Glutamatergic neuron (in vitro differentiated cells): ENCODE data around the gene C8G. TPM values are rescaled to one million over a fixed set of nuclear protein-coding genes. Genes with fewer than 3 reads are reported as not detected.

Experiments used
- DNase-seq: peaks from one replicate; pipeline ENCODE4 v3.0.0; 2022
- H3K27ac Mint-ChIP-seq: one replicate; pipeline ENCODE4 v1.8.0; 2020; ENCODE audit warnings: mild to moderate bottlenecking, mixed read lengths, inconsistent platforms; ENCODE audit not compliant: unreplicated experiment
- H3K27me3 Mint-ChIP-seq: one replicate; pipeline ENCODE4 v1.8.0; 2020; ENCODE audit warnings: mild to moderate bottlenecking, moderate library complexity, mixed read lengths, inconsistent platforms; ENCODE audit not compliant: unreplicated experiment
- H3K36me3 Mint-ChIP-seq: one replicate; pipeline ENCODE4 v1.8.0; 2020; ENCODE audit warnings: mild to moderate bottlenecking, mixed read lengths, inconsistent platforms; ENCODE audit not compliant: unreplicated experiment
- H3K4me1 Mint-ChIP-seq: one replicate; pipeline ENCODE4 v1.8.0; 2020; ENCODE audit warnings: mild to moderate bottlenecking, low read depth, mixed read lengths, inconsistent platforms; ENCODE audit not compliant: unreplicated experiment
- H3K4me3 Mint-ChIP-seq: one replicate; pipeline ENCODE4 v1.8.0; 2020; ENCODE audit warnings: mild to moderate bottlenecking, mixed read lengths, inconsistent platforms; ENCODE audit not compliant: unreplicated experiment
- H3K9me3 Mint-ChIP-seq: one replicate; pipeline ENCODE4 v1.8.0; 2020; ENCODE audit warnings: mild to moderate bottlenecking, moderate library complexity, mixed read lengths, inconsistent platforms; ENCODE audit not compliant: unreplicated experiment
- total RNA-seq: library from RNA; stranded (reverse); fragmentation: NEBNext Ultra II Directional; extraction: Animal tissue kit (Norgen Biotek cat#: 25700); gene quantifications from one replicate; pipeline ENCODE4 v1.2.1, GENCODE V29; 2021; ENCODE audit not compliant: unreplicated experiment
- TF ChIP-seq, protein P1 (sequence below): fragments of 200-600 bp; sonication (generic); IDR thresholded peaks from one replicate; pipeline ENCODE4 v1.5.0; 2021; ENCODE audit not compliant: partially characterized antibody, unreplicated experiment

Gene C8G
- total RNA-seq, 1 donor from 2014 or later, result 14.5 TPM

DNA sequence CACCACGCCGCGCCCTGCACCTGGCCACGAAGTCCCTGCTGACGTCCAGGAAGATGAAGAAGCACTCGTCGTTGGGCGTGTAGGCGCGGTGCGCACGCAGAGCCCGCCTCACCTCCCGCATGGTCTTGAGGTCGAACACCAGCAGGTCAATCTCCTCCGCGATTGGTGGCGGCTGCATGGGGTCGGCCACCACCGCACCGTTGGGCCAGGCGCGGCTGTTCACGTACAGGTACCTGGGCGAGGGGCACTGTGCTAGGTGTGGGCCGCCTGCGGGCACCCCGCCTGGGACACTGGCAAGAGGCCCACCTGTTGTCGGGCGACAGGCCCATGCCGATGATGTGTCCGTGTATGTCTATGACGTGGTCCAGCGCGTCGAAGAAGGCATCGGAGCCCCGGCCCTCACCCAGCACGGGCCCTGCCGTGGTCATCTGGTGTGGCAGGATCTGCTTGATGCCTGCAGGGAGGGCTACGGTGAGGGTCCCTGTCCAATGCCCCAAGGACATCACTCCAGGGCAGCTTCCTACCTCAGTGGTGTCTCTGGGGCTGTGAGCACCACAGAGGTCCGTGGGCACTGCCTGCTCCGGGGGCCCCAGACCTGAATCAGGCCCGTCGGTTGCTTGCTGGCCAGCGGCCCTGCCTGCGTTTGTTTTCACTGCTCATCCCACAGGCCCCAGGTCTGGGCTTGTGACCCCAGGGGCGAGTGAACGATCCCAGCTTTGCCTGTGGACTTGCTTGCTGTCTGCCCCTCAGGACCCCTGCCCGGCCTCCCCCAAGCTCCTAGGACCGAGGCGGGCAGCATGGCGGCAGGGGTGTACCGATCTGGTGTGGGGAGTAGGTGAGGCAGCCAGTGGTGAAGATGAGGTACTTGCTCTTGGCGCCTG is 3.6 kb upstream of the C8G start:
- H3K9me3 Mint-ChIP-seq, result peaks cover 15% of the 10 kb centered on the region
- no peaks in the 10 kb centered on the region for H3K36me3 Mint-ChIP-seq
- TF ChIP-seq, protein P1, sequence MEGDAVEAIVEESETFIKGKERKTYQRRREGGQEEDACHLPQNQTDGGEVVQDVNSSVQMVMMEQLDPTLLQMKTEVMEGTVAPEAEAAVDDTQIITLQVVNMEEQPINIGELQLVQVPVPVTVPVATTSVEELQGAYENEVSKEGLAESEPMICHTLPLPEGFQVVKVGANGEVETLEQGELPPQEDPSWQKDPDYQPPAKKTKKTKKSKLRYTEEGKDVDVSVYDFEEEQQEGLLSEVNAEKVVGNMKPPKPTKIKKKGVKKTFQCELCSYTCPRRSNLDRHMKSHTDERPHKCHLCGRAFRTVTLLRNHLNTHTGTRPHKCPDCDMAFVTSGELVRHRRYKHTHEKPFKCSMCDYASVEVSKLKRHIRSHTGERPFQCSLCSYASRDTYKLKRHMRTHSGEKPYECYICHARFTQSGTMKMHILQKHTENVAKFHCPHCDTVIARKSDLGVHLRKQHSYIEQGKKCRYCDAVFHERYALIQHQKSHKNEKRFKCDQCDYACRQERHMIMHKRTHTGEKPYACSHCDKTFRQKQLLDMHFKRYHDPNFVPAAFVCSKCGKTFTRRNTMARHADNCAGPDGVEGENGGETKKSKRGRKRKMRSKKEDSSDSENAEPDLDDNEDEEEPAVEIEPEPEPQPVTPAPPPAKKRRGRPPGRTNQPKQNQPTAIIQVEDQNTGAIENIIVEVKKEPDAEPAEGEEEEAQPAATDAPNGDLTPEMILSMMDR, result no peak
- H3K4me1 Mint-ChIP-seq, result no peaks in the 10 kb centered on the region
- DNase-seq, result no peak
- peaks cover 5% of the 10 kb centered on the region for H3K27me3 Mint-ChIP-seq
- H3K4me3 Mint-ChIP-seq, result no peak overlapping the region
- no peak overlapping the region for H3K27ac Mint-ChIP-seq

DNA sequence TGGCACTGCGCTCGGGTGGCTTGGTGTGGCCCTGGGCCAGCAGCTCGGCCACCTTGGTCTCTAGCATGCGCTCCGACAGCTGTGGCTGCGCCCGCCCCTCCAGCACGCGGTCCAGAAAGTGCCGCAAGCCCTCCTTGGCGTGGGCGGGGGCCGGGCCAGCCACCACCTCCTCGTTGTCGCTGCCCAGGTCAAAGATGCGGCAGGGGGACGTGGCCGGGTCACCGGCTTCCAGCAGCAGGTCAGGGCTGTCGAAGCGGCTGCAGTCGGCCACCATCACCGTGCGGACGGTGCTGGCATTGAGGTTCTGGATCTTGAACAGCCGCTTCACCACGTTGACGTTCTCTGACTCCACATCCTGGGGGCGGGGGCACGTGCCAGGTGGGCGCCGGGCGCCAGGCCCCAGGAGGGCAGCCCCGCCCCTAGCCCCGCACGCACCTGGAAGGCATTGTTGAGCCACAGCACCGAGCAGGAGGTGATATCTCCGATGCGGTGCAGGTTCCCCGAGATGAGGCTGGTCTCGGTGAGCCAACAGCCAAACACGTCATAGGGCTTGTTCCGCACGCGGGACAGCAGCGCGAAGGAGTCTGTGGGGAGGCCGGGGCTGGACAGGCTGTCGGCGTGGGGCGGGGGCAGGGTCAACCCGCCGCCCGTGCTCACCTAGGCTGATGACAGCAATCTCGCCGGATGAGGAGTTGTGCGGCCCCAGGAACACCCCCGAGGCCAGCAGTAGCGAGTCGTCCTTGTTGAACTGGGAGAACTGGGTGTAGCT is 2.7 kb upstream of the C8G start:
- H3K9me3 Mint-ChIP-seq, result peaks cover 10% of the 10 kb centered on the region
- H3K27me3 Mint-ChIP-seq, result peaks cover 7% of the 10 kb centered on the region
- TF ChIP-seq, protein P1, result no peak
- no peak overlapping the region for H3K4me3 Mint-ChIP-seq
- DNase-seq, result no peak
- H3K27ac Mint-ChIP-seq, result no peak overlapping the region
- H3K4me1 Mint-ChIP-seq, result peaks cover 2% of the 10 kb centered on the region
- no peaks in the 10 kb centered on the region for H3K36me3 Mint-ChIP-seq

DNA sequence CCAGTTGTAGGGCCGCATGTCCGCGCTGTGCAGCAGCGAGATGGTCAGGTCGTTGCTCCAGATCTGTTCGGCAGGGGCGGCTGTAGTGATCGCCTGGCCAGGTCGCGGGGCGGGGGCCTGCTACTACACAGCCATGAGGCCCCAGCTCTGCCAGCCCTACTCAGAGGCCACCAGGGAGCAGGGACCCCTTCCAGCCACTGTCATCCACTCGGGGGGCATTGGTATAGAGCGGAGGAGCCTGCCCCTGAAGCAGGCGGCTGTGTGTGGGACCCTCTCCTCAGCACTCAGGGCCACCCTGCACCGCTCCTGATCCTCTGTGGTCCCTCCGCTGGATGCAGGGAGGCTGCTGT is 2.2 kb upstream of the C8G start:
- H3K4me1 Mint-ChIP-seq, result peaks cover 2% of the 10 kb centered on the region
- peaks cover 9% of the 10 kb centered on the region for H3K9me3 Mint-ChIP-seq
- no peak overlapping the region for H3K27ac Mint-ChIP-seq
- TF ChIP-seq, protein P1, result no peak
- H3K27me3 Mint-ChIP-seq, result peaks cover 7% of the 10 kb centered on the region
- H3K36me3 Mint-ChIP-seq, result no peaks in the 10 kb centered on the region
- H3K4me3 Mint-ChIP-seq, result no peak overlapping the region
- DNase-seq, result no peak

DNA sequence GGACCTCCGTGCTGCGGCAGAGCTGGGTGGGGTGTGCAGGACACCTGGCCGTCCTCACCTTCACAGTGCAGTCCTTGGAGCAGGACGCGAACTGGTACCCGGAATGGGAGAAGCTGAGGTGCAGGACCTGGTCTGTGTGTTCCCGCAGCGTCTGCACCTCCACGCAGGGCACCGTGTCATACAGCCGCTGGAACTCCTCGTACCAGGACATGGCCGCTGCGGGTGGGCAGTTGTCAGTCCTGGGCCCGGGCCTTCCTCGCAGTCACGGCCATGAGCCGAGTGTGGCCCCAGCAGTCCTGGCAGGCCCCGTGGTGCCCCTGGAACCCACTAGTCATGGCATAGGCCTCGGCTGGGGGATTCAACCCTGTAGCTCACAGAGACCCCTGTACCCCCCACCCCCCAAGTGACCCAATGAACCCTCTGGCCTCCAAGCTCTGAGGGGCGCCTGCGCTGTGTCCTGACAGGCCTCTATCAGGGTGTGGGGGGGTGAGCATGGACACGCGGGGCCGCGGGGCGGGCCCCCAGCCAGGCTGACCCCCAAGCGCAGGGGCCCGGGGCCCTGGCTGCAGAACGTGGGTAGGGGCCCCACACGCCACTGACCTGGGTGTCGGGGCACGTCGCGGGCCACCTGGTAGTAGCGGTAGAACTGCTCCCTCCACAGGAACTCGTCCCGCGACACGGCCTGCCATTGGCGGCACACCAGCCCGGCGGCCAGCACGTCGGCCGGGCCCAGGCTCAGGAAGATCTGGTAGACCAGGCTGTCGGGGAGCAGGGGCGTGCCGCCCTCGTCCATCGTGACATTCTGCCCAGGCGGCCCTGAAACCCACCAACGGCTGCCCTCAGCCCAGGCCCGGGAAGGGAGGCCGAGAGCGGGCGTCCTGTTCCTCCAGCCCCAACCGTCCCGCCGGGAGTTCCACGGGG is 1.5 kb upstream of the C8G start:
- no peaks in the 10 kb centered on the region for H3K36me3 Mint-ChIP-seq
- H3K27ac Mint-ChIP-seq, result no peak overlapping the region
- H3K27me3 Mint-ChIP-seq, result peaks cover 8% of the 10 kb centered on the region
- peak; percentile 63 for DNase-seq
- H3K4me1 Mint-ChIP-seq, result peaks cover 2% of the 10 kb centered on the region
- peak overlapping the region; percentile 76 for H3K4me3 Mint-ChIP-seq
- TF ChIP-seq, protein P1, result no peak
- peaks cover 5% of the 10 kb centered on the region for H3K9me3 Mint-ChIP-seq
